ENCODE data around the gene CAMK2D. TPM values are rescaled to one million over a fixed set of nuclear protein-coding genes. Genes with fewer than 3 reads are reported as not detected.

CAMK2D gene
- total RNA-seq, 2 experiments from 2014 or later: 104 to 120 TPM

DNA sequence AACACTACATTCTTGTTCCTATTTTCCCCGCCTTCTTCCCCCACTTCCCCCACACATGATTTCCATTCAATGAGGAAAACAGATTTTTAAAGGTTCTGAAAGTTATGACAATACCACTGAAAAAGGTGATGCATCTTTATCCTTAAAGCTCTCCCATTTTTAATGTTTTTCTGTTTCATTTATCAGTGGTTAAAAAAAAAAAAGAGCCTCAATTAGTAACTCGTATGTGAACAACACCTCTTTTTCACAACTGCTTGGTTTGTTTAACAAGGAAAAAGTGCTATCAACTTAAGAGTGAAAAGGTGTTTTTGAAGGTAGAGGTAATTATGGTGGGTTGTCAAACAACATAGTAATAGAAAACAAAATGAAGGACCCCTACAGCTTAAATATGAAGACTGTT lies 8.2 kb upstream of the CAMK2D start:
- no peak for DNase-seq (ENCODE audit: low spot score)
- H4K20me1 ChIP-seq (ENCODE audit: insufficient read depth, low read length): no peaks in the 10 kb centered on the region
- H3K4me2 ChIP-seq (ENCODE audit: low read length): no peak overlapping the region
- H3K4me1 ChIP-seq (ENCODE audit: insufficient read depth, low read length, poor library complexity, severe bottlenecking): no peaks in the 10 kb centered on the region
- H2AFZ ChIP-seq (ENCODE audit: low read length): peak overlapping the region; percentile 37; the same call in 1 of the 2 replicates
- H3K79me2 ChIP-seq (ENCODE audit: insufficient read depth, low read depth, low read length): no peaks in the 10 kb centered on the region
- no peak overlapping the region for H3K4me3 ChIP-seq (ENCODE audit: low read depth, low read length, poor library complexity, severe bottlenecking)
- H3K9me2 ChIP-seq (ENCODE audit: insufficient read depth, low read length): no peaks in the 10 kb centered on the region
- ChIA-PET CTCF (ENCODE audit: unreplicated experiment) (interaction anchor here (0.5 kb wide), 1 partner anchor 1064 kb away, joined by 4 read pairs; no protein-coding TSS in a partner anchor), POLR2A (interaction anchor here (0.6 to 1.3 kb wide), 3 partner anchors 12 to 1127 kb away, joined by 3 to 6 read pairs (median 4); no protein-coding TSS in a partner anchor)
- TF ChIP-seq, protein P1, sequence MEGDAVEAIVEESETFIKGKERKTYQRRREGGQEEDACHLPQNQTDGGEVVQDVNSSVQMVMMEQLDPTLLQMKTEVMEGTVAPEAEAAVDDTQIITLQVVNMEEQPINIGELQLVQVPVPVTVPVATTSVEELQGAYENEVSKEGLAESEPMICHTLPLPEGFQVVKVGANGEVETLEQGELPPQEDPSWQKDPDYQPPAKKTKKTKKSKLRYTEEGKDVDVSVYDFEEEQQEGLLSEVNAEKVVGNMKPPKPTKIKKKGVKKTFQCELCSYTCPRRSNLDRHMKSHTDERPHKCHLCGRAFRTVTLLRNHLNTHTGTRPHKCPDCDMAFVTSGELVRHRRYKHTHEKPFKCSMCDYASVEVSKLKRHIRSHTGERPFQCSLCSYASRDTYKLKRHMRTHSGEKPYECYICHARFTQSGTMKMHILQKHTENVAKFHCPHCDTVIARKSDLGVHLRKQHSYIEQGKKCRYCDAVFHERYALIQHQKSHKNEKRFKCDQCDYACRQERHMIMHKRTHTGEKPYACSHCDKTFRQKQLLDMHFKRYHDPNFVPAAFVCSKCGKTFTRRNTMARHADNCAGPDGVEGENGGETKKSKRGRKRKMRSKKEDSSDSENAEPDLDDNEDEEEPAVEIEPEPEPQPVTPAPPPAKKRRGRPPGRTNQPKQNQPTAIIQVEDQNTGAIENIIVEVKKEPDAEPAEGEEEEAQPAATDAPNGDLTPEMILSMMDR (conservative IDR thresholded peaks at IDR 0.05; ENCODE audit: low read length): no peak
- no peak for TF ChIP-seq EZH2phosphoT487 (IDR thresholded peaks at IDR 0.05; ENCODE audit: borderline replicate concordance, low read depth, low read length)
- BruUV-seq (replicated peaks): no TSS peak
- intact Hi-C loops (cut with micrococcal nuclease; ENCODE audit: unreplicated experiment): loop anchor here (10.0 kb wide), 1 partner anchor 1135 kb away; the partner anchor contains the start of genes LARP7 and ZGRF1
- H3K9me3 ChIP-seq (ENCODE audit: low read length): no peaks in the 10 kb centered on the region
- H3K27ac ChIP-seq (ENCODE audit: low read depth, low read length, poor library complexity, severe bottlenecking): no peak overlapping the region
- no peaks in the 10 kb centered on the region for H3K36me3 ChIP-seq (ENCODE audit: insufficient read depth, low read length)

DNA sequence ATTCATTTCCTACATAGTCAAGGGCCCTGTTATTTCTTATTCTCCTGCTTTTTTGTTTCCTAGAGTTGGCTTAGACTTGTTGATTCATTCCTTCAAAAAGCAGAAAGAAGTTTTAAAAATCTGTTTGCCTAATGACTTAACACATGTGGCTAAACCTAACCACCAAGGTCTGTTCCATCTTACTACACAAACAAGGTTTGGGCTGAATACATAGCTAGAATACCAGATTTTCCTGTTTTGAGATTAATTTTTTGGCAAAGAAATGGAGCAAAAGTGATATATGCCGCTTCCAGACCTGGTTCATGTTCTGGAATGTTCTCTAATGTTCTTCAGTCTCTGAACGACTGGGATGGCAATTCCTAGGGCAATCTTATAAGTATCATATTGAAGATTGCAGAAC lies 7.4 kb upstream of the CAMK2D start:
- POLR2A ChIA-PET: interaction anchor here (1.3 kb wide), 1 partner anchor 12 kb away, joined by 4 read pairs; no protein-coding TSS in a partner anchor
- H3K9me2 ChIP-seq (ENCODE audit: insufficient read depth, low read length): no peaks in the 10 kb centered on the region
- intact Hi-C loops (cut with micrococcal nuclease; ENCODE audit: unreplicated experiment): loop anchor here (10.0 kb wide), 1 partner anchor 1134 kb away; the partner anchor contains the start of genes LARP7 and ZGRF1
- no peaks in the 10 kb centered on the region for H3K36me3 ChIP-seq (ENCODE audit: insufficient read depth, low read length)
- H3K4me2 ChIP-seq (ENCODE audit: low read length): no peak overlapping the region
- H3K4me1 ChIP-seq (ENCODE audit: insufficient read depth, low read length, poor library complexity, severe bottlenecking): no peaks in the 10 kb centered on the region
- no peaks in the 10 kb centered on the region for H4K20me1 ChIP-seq (ENCODE audit: insufficient read depth, low read length)
- H3K4me3 ChIP-seq (ENCODE audit: low read depth, low read length, poor library complexity, severe bottlenecking): no peak overlapping the region
- no TSS peak for BruUV-seq (replicated peaks)
- no peak for TF ChIP-seq EZH2phosphoT487 (IDR thresholded peaks at IDR 0.05; ENCODE audit: borderline replicate concordance, low read depth, low read length)
- TF ChIP-seq, protein P1 (conservative IDR thresholded peaks at IDR 0.05; ENCODE audit: low read length): no peak
- CTCF ChIA-PET (ENCODE audit: unreplicated experiment): no interaction called here
- H3K27ac ChIP-seq (ENCODE audit: low read depth, low read length, poor library complexity, severe bottlenecking): no peak overlapping the region
- no peaks in the 10 kb centered on the region for H3K9me3 ChIP-seq (ENCODE audit: low read length)
- H2AFZ ChIP-seq (ENCODE audit: low read length): peak overlapping the region; percentile 29; the same call in 1 of the 2 replicates
- DNase-seq (ENCODE audit: low spot score): no peak
- no peaks in the 10 kb centered on the region for H3K79me2 ChIP-seq (ENCODE audit: insufficient read depth, low read depth, low read length)

DNA sequence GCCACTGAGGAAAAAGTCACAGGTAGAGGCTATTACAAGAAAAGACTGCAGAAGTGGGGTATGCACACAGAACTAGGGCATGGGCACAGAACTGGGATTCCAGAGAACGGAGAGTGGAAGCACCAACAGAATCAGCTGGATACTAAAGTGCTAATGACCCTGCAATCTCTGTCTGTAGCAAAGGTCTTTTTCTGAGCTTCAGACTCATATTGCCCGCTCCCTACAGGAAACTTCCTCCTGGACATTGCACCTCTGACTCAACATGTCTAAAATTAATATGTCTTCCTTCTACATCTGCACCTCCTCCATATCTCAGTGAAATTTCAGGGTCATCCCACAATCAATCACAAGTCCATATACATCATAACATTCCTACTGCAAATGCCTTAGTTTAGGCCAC lies 5.3 kb upstream of the CAMK2D start:
- BruUV-seq (replicated peaks): no TSS peak
- H3K4me2 ChIP-seq (ENCODE audit: low read length): no peak overlapping the region
- peaks cover 6% of the 10 kb centered on the region for H3K4me1 ChIP-seq (ENCODE audit: insufficient read depth, low read length, poor library complexity, severe bottlenecking)
- DNase-seq (ENCODE audit: low spot score): no peak
- no peak overlapping the region for H3K4me3 ChIP-seq (ENCODE audit: low read depth, low read length, poor library complexity, severe bottlenecking)
- no peaks in the 10 kb centered on the region for H4K20me1 ChIP-seq (ENCODE audit: insufficient read depth, low read length)
- H3K27ac ChIP-seq (ENCODE audit: low read depth, low read length, poor library complexity, severe bottlenecking): no peak overlapping the region
- H3K36me3 ChIP-seq (ENCODE audit: insufficient read depth, low read length): no peaks in the 10 kb centered on the region
- ChIA-PET POLR2A (interaction anchor here (0.7 to 1.6 kb wide), 3 partner anchors 175 to 227 kb away, joined by 3 to 5 read pairs (median 4); no protein-coding TSS in a partner anchor), CTCF (ENCODE audit: unreplicated experiment) (no interaction called here)
- H3K79me2 ChIP-seq (ENCODE audit: insufficient read depth, low read depth, low read length): 0 out of 2 replicates have a peak, but pooled peaks cover 6% of the 10 kb centered on the region
- intact Hi-C loops (cut with micrococcal nuclease; ENCODE audit: unreplicated experiment): loop anchor here (10.0 kb wide), 1 partner anchor 1132 kb away; the partner anchor contains the start of genes LARP7 and ZGRF1
- no peaks in the 10 kb centered on the region for H3K9me3 ChIP-seq (ENCODE audit: low read length)
- TF ChIP-seq EZH2phosphoT487 (IDR thresholded peaks at IDR 0.05; ENCODE audit: borderline replicate concordance, low read depth, low read length): no peak
- TF ChIP-seq, protein P1 (conservative IDR thresholded peaks at IDR 0.05; ENCODE audit: low read length): no peak
- no peak overlapping the region for H2AFZ ChIP-seq (ENCODE audit: low read length)
- H3K9me2 ChIP-seq (ENCODE audit: insufficient read depth, low read length): no peaks in the 10 kb centered on the region

Measured in OCI-LY7 (cell line).